SU-DHL-6 (cell line): Measurements from ENCODE around the gene MAML2.

Experiments used
- EZH2phosphoT487 ChIP-seq: fragments of 200-600 bp; sonication (generic), shearing (Covaris generic); conservative IDR thresholded peaks from 2 replicates; pipeline ENCODE4 v1.6.1; 2018; ENCODE audit warnings: mild to moderate bottlenecking, antibody characterized with exemption, low read length, moderate library complexity, mixed read lengths
- TF ChIP-seq, protein P1 (sequence below): fragments of 200-600 bp; sonication (generic); IDR thresholded peaks from one replicate; pipeline ENCODE4 v1.5.1; 2017; ENCODE audit warnings: antibody characterized with exemption, mild to moderate bottlenecking, low read length, moderate library complexity; ENCODE audit not compliant: insufficient read depth, poor library complexity, severe bottlenecking

- TF ChIP-seq, protein P1, sequence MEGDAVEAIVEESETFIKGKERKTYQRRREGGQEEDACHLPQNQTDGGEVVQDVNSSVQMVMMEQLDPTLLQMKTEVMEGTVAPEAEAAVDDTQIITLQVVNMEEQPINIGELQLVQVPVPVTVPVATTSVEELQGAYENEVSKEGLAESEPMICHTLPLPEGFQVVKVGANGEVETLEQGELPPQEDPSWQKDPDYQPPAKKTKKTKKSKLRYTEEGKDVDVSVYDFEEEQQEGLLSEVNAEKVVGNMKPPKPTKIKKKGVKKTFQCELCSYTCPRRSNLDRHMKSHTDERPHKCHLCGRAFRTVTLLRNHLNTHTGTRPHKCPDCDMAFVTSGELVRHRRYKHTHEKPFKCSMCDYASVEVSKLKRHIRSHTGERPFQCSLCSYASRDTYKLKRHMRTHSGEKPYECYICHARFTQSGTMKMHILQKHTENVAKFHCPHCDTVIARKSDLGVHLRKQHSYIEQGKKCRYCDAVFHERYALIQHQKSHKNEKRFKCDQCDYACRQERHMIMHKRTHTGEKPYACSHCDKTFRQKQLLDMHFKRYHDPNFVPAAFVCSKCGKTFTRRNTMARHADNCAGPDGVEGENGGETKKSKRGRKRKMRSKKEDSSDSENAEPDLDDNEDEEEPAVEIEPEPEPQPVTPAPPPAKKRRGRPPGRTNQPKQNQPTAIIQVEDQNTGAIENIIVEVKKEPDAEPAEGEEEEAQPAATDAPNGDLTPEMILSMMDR, result no peak
- no peak for TF ChIP-seq EZH2phosphoT487
Measured at GRCh38 chr11:96096360-96096759, 246.6 kb downstream of the MAML2 start.
